GM19193 (cell line): ENCODE measurements around the gene PRDX5.

Experiments
- POLR2A ChIP-seq: IDR thresholded peaks from 4 replicates; pipeline ENCODE4 v1.6.1; 2011; ENCODE audit not compliant: insufficient read depth, insufficient read length; ENCODE audit errors: extremely low read depth

Gene PRDX5

DNA sequence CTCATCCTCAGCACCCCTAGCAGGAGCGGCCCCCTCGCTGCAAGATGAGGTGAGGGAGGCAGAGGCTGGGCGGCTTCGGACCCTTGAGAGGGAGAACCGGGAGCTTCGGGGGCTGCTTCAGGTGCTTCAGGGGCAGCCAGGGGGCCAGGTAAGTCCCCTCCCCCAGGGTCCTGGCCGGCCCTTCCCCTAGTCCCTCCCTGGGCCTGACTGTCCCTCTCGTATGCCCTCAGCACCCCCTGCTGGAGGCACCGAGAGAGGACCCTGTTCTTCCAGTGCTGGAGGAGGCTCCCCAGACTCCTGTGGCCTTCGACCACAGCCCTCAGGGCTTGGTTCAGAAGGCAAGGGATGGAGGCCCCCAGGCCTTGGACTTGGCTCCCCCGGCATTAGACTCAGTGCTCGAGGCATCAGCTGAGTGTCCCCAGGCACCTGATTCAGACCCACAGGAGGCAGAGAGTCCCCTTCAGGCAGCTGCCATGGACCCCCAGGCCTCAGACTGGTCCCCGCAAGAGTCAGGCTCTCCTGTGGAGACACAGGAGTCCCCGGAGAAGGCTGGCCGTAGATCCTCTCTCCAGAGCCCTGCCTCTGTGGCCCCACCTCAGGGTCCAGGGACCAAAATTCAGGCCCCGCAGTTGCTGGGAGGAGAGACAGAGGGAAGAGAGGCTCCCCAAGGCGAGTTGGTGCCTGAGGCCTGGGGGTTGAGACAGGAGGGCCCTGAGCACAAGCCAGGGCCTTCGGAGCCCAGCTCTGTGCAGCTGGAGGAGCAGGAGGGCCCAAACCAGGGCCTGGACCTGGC is 26.0 kb downstream of the PRDX5 start:
- TF ChIP-seq POLR2A: no peak

DNA sequence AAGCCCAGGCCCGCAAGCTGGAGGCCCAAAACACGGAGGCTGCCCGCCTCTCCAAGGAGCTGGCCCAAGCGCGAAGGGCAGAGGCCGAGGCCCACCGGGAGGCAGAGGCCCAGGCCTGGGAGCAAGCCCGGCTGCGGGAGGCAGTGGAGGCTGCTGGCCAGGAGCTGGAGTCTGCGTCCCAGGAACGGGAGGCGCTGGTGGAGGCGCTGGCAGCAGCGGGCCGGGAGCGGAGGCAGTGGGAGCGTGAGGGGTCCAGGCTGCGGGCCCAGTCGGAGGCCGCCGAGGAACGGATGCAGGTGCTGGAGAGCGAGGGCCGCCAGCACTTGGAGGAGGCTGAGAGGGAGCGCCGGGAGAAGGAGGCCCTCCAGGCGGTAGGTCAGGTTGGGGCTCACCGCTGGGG is 26.9 kb downstream of the PRDX5 start:
- no peak for TF ChIP-seq POLR2A

DNA sequence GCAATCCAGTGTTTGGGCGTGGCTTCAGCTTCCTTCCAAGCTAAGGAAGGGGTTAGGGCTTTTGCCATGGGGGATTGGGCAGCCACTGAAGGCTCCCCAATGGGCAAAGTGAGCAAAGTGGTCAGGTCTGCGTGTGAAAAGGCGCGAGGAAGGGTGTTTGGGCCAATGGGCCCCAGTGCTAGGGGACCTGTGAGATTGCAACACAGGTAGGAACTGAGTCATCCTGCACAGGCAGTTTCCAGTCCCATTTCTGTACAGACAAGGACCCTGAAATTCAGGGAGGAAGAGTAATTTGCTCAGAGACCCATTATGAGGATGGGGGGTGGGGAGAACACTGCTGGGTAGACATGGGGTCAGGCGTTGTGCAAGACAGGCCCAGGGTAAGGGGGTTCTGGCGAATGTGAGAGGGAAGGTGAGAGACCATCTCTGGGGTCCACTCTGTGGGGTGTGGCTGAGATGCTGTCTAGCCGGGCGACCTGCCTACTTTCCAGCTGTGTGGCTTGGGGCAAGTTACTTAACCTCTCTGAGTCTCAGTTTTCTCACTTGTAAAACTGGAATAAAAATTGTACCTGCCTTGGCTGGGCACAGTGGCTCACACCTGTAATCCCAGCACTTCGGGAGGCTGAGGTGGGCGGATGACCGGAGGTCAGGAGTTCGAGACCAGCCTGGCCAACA is 29.4 kb downstream of the PRDX5 start:
- TF ChIP-seq POLR2A: no peak

DNA sequence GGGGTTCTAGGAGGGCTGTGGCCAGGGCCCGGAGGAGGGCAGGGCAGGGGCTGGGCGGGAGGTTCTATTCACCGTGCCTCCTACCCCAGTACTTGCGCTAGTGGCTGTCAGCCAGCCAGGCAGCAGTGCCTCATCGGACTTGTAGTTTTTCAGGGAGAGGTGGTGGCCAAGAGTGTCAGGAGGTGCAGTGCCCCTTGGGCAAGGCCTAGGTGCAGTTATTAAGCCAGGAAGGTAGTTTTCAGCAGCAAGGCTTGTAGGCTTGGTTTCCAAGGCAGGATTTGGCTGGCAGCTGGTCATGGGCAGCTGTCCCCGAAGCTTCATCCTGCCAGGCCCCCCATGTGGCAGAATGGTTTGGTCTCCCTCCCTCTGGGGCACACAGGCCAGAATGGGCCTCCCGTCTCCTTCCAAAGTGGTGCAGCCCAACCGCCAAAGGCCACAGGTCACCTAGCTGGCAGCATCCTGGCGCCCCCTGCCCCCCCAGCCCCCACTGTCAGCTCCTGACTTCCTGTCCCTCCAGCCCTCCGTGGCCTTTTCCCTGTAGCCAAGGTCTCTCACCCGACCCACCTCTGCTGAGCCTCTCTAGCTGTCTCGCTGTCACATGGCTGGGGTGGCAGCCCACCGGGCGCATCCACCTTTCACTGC is 30.6 kb downstream of the PRDX5 start:
- TF ChIP-seq POLR2A: no peak

DNA sequence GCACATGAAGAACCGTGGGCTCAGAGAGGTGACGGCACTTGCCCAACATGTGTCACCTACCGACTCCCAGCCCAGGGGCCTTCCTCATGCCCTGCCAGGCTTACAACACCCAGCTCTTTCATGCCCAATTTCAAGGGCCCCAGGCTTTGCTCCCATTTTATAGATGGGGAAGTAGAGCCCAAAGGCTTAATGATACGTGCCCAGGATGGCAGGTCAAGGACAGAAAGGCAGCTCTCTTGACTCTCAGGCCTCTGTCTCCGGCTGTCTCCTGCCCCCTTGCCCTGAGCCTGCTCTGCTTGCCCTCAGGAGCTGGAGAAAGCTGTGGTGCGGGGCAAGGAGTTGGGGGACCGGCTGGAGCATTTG is 31.1 kb downstream of the PRDX5 start:
- TF ChIP-seq POLR2A: no peak

DNA sequence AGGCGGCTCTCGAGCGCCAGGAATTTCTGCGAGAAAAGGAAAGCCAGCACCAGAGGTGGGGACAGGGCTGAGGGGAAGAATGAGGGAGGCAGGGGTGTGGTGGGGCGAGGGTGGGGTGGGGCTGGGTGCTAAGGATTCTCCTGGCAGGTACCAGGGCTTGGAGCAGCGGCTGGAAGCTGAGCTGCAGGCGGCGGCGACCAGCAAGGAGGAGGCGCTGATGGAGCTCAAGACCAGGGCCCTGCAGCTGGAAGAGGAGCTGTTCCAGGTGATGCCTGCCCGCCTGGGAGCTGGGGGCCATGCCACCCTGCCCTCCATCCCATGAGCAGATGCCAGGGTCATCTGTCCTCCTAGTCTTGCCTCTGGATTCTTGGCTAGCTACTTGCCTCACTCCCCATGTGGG is 31.5 kb downstream of the PRDX5 start:
- TF ChIP-seq POLR2A: no peak

DNA sequence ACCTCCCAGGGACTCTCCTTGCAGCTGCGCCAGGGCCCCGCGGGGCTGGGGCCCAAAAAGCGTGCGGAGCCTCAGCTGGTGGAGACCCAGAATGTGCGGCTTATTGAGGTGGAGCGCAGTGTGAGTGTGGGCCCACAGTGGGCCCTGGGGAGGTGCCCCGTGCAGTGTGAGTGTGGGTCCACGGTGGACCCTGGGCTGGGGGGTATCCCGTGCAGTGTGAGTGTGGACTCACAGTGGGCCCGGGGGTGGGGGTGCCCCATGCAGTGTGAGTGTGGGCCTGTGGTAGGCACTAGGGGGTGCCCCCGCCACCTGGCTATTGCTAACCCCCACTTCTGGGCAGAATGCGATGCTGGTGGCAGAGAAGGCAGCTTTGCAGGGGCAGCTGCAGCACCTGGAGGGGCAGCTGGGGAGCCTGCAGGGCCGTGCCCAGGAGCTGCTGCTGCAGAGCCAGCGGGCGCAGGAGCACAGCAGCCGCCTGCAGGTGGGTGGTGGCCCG is 33.3 kb downstream of the PRDX5 start:
- no peak for TF ChIP-seq POLR2A

DNA sequence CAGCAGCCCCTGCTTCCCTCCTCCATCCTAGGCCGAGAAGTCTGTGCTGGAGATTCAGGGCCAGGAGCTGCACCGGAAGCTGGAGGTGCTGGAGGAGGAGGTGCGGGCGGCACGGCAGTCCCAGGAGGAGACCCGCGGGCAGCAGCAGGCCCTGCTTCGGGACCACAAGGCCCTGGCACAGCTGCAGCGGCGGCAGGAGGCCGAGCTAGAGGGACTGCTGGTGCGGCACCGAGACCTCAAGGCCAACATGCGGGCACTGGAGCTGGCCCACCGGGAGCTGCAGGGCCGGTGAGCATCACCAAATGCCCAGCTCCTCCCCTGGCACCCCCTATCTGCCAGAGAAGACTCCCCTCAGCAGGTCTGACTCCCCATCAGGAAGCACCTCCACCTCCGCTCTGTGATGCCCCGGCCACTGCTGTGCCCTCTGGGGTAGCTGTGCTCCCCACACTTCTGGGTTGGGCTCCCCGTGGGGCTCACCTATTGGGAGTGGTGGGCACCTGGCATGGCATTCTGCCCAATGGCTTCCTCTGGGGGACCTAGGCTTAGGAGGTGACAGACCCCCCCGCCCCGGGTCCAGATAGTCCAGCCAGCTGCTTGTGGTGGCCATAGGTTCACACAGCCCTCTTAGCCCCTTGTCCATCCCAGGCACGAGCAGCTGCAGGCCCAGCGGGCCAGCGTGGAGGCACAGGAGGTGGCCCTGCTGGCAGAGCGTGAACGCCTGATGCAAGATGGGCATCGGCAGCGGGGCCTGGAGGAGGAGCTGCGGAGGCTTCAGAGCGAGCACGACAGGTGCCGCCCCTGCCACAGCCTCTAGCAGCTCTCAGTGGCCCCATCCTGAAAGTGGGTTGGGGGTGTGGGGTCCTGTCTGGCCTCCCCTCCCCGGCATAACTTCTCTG is 34.4 kb downstream of the PRDX5 start:
- TF ChIP-seq POLR2A: no peak

DNA sequence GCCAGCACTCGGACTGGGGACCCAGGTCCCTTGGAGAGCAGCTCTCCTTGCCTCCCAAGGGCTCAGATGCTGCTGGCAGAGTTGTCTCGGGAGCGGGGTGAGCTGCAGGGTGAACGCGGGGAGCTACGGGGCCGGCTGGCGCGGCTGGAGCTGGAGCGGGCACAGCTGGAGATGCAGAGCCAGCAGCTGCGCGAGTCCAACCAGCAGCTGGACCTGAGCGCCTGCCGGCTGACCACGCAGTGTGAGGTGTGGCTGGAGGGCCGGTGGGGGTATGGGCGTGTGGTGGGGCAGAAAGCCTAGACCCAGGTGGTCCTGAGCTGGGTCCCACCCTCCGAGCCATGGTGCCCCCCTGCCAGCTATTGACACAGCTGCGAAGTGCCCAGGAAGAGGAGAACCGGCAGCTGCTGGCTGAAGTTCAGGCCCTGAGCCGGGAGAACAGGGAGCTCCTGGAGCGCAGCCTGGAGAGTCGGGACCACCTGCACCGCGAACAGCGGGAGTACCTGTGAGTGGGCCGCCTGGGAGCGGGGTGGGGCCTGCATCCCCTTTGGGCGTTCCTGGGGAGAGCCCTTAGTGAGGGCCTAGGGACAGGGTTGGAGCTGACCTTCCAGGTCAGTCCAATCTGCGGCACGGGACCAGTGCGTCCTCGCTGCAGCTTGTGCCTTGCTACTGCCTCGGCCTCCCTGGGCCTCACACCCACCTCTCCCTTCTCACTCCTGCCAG is 35.2 kb downstream of the PRDX5 start:
- TF ChIP-seq POLR2A: no peak

DNA sequence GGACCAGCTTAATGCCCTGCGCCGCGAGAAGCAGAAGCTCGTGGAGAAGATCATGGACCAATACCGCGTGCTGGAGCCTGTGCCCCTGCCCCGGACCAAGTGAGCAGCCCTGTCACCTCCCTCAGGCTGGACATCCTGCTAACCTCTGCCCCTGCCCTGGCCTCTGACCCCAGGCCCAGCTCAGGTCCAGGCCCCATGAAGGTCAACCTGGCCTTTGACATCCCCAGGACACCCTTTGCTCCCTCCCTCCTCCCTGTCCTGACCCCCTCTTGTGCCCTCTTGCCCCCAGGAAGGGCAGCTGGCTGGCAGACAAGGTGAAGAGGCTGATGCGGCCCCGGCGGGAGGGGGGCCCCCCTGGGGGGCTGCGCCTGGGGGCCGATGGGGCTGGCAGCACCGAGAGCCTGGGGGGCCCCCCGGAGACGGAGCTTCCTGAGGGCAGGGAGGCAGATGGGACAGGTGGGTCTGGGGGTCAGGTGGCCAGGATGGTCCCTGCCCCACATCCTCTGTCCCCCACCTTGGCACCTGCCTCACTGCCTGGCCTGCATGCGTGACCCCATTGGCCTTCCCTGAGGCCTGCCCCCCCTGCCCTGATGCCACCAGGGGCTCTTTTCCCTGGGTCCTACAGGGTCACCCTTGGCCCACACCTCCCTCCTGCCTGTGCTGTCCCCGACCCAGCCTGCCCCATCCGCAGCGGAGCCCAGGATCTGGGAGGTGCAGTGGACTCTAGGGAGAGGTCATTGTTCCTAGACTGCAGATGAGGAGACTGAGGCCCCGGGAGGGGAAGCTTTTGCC is 36.0 kb downstream of the PRDX5 start:
- TF ChIP-seq POLR2A: no peak

DNA sequence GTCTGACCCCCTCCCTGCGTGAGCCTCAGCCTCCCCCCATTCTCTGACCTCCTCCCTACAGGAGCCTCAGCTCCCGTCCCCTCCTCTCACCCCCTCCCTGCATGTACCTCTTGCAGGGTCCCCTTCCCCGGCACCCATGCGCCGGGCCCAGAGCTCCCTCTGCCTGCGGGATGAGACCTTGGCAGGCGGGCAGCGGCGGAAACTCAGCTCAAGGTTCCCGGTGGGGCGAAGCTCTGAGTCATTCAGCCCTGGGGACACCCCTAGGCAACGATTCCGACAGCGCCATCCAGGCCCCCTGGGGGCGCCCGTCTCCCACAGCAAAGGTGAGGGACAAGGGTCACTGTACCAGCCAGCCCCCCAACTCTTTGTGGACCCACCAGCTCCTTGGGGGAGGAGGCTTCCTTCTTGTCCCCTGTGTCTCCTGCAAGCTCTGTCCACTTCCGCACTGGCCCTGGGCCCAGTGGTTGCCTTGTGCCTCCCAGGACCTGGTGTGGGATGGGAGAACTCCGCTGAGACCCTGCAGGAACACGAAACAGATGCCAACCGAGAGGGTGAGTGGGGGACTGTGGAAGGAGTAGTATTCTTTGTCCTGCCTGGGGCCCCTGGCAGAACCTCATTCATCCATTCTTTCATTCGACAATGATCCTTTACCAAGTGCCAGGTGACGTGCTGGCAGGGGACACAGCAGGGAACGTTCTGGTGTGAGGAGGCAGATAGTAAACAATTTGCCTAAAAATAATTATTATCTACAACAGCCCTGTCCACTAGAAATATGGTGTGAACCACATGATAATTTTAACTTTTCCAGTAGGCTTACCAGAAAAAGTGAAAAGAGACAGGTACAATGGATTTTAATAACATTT is 37.4 kb downstream of the PRDX5 start:
- no peak for TF ChIP-seq POLR2A
